Mesenchymal stem cell (in vitro differentiated cells and primary cell): ENCODE measurements around the gene ZNF839.

Experiments
- DNase-seq: peaks from one replicate; pipeline ENCODE4 v3.0.0-alpha.2; 2013
- H2AFZ ChIP-seq: one replicate; pipeline ENCODE4 v1.6.1; 2013; ENCODE audit warnings: low read depth, mild to moderate bottlenecking, control low read depth, inconsistent platforms, low read length, moderate library complexity
- H2AK5ac ChIP-seq: 2 replicates; pipeline ENCODE4 v1.6.1; 2013; ENCODE audit warnings: low read length, moderate library complexity, mild to moderate bottlenecking, inconsistent platforms; ENCODE audit not compliant: severe bottlenecking
- H2BK120ac ChIP-seq: one replicate; pipeline ENCODE4 v1.6.1; 2013; ENCODE audit warnings: low read depth, mild to moderate bottlenecking, inconsistent platforms, low read length, moderate library complexity
- H2BK12ac ChIP-seq, 2 experiments: one replicate each; pipeline ENCODE4 v1.6.1; 2013; ENCODE audit warnings: inconsistent platforms in 2 of 2, low read length in 2 of 2, mild to moderate bottlenecking in 2 of 2, moderate library complexity in 2 of 2, control low read depth in 1 of 2
- H2BK15ac ChIP-seq: one replicate; pipeline ENCODE4 v1.6.1; 2013; ENCODE audit warnings: mild to moderate bottlenecking, low read depth, inconsistent platforms; ENCODE audit not compliant: poor library complexity, severe bottlenecking
- H2BK5ac ChIP-seq: 2 replicates; pipeline ENCODE4 v1.6.1; 2013; ENCODE audit warnings: low read depth, mild to moderate bottlenecking, low read length, control low read depth, inconsistent platforms; ENCODE audit not compliant: poor library complexity, severe bottlenecking
- H3K14ac ChIP-seq, 2 experiments: one replicate each; pipeline ENCODE4 v1.6.1; 2013; ENCODE audit warnings: inconsistent platforms in 2 of 2, low read length in 2 of 2, control low read depth in 1 of 2, mild to moderate bottlenecking in 1 of 2, moderate library complexity in 1 of 2
- H3K18ac ChIP-seq, 2 experiments: one replicate each; pipeline ENCODE4 v1.6.1; 2013; ENCODE audit warnings: inconsistent platforms in 2 of 2, low read length in 2 of 2, control low read depth in 1 of 2, low read depth in 1 of 2, mild to moderate bottlenecking in 1 of 2
- H3K23ac ChIP-seq, 2 experiments: one replicate each; pipeline ENCODE4 v1.6.1; 2013; ENCODE audit warnings: inconsistent platforms in 2 of 2, low read length in 2 of 2, mild to moderate bottlenecking in 2 of 2, moderate library complexity in 2 of 2, control low read depth in 1 of 2
- H3K27ac ChIP-seq: 2 replicates; pipeline ENCODE4 v1.5.1; 2013; ENCODE audit warnings: mild to moderate bottlenecking, moderate library complexity, low read length, control low read depth, inconsistent platforms; ENCODE audit not compliant: poor library complexity, severe bottlenecking
- H3K27me3 ChIP-seq, 2 experiments: 2 replicates each; pipeline versions ENCODE4 v1.6.1 to v1.7.0; 2013; ENCODE audit warnings: low read length in 2 of 2, mild to moderate bottlenecking in 2 of 2, moderate library complexity in 2 of 2, control low read depth in 1 of 2, inconsistent platforms in 1 of 2; ENCODE audit not compliant: control insufficient read depth in 1 of 2, insufficient read depth in 1 of 2
- H3K36me3 ChIP-seq, 2 experiments: 2 replicates each; pipeline versions ENCODE4 v1.6.1 to v1.7.0; 2013; ENCODE audit warnings: low read length in 2 of 2, control low read depth in 1 of 2, inconsistent platforms in 1 of 2, low read depth in 1 of 2, mild to moderate bottlenecking in 1 of 2; ENCODE audit not compliant: insufficient read depth in 2 of 2, control insufficient read depth in 1 of 2
- H3K4ac ChIP-seq, 2 experiments: one replicate each; pipeline ENCODE4 v1.6.1; 2013; ENCODE audit warnings: inconsistent platforms in 2 of 2, low read length in 2 of 2, mild to moderate bottlenecking in 2 of 2, moderate library complexity in 2 of 2, control low read depth in 1 of 2, low read depth in 1 of 2
- H3K4me1 ChIP-seq: 2 replicates; pipeline ENCODE4 v1.6.1; 2013; ENCODE audit warnings: low read depth, low read length, control low read depth; ENCODE audit not compliant: control insufficient read depth, insufficient read depth
- H3K4me2 ChIP-seq: 2 replicates; pipeline ENCODE4 v1.6.1; 2013; ENCODE audit warnings: low read length, mild to moderate bottlenecking, inconsistent platforms; ENCODE audit not compliant: poor library complexity, severe bottlenecking
- H3K4me3 ChIP-seq, 2 experiments: 2 replicates each; pipeline versions ENCODE4 v1.5.1 to v1.7.0; 2013; ENCODE audit warnings: low read length in 2 of 2, mild to moderate bottlenecking in 2 of 2, control low read depth in 1 of 2, low read depth in 1 of 2; ENCODE audit not compliant: insufficient read depth in 1 of 2
- H3K79me1 ChIP-seq: replicated peaks from 2 replicates; pipeline ENCODE4 v1.6.1; 2013; ENCODE audit warnings: mild to moderate bottlenecking, control low read depth, low read length, inconsistent platforms; ENCODE audit not compliant: poor library complexity, severe bottlenecking
- H3K9ac ChIP-seq: 2 replicates; pipeline ENCODE4 v1.7.0; 2013; ENCODE audit warnings: mild to moderate bottlenecking, low read length, moderate library complexity
- H3K9me3 ChIP-seq: 2 replicates; pipeline ENCODE4 v1.7.0; 2013; ENCODE audit warnings: mild to moderate bottlenecking, low read length; ENCODE audit not compliant: control insufficient read depth
- H4K8ac ChIP-seq: one replicate; pipeline ENCODE4 v1.6.1; 2013; ENCODE audit warnings: inconsistent platforms, mild to moderate bottlenecking, low read length, moderate library complexity
- H4K91ac ChIP-seq: one replicate; pipeline ENCODE4 v1.6.1; 2013; ENCODE audit warnings: mild to moderate bottlenecking, low read length, inconsistent platforms
- WGBS: methylation state at CpG from one replicate; pipeline ENCODE4 v1.1.7; 2013; ENCODE audit warnings: mixed read lengths; 5-methylcytosine and 5-hydroxymethylcytosine counted together

Gene ZNF839

GRCh38 chr14:102345232-102345631, 25.7 kb downstream of the ZNF839 start:
- Histone ChIP-seq H3K23ac (no peak overlapping the region), H3K4ac (no peak overlapping the region), H2BK5ac (no peak overlapping the region), H2AFZ (no peak overlapping the region), H4K8ac (no peak overlapping the region), H3K18ac (no peak overlapping the region), H3K9me3 (no peaks in the 10 kb centered on the region), H3K27me3 (no peaks in the 10 kb centered on the region), H4K91ac (no peak overlapping the region), H3K4me3 (no peak overlapping the region), H3K4me2 (no peak overlapping the region), H3K9ac (no peak overlapping the region), H2BK120ac (no peak overlapping the region), H2BK15ac (no peak overlapping the region), H3K27ac (no peak overlapping the region), H3K36me3 (peaks cover 67 to 88% of the 10 kb centered on the region in 2 experiments), H3K4me1 (no peaks in the 10 kb centered on the region), H2BK12ac (no peak overlapping the region), H3K14ac (no peak overlapping the region), H2AK5ac (no peak overlapping the region), H3K79me1 (peaks cover 3% of the 10 kb centered on the region)
- DNase-seq, result no peak
- WGBS, result 92% methylated on average over 3 of the region's 3 CpGs

GRCh38 chr14:102346645-102347044, 27.1 kb downstream of the ZNF839 start:
- Histone ChIP-seq H3K27me3 (no peaks in the 10 kb centered on the region), H4K91ac (no peak overlapping the region), H3K4me3 (no peak overlapping the region), H3K4me2 (no peak overlapping the region), H2BK12ac (no peak overlapping the region), H3K23ac (no peak overlapping the region), H3K4ac (no peak overlapping the region), H2BK15ac (no peak overlapping the region), H2AK5ac (no peak overlapping the region), H3K14ac (no peak overlapping the region), H3K18ac (no peak overlapping the region), H2BK5ac (no peak overlapping the region), H2AFZ (no peak overlapping the region), H3K27ac (no peak overlapping the region), H3K9ac (no peak overlapping the region), H3K4me1 (no peaks in the 10 kb centered on the region), H3K79me1 (peaks cover 2% of the 10 kb centered on the region), H2BK120ac (no peak overlapping the region), H3K9me3 (no peaks in the 10 kb centered on the region), H4K8ac (no peak overlapping the region), H3K36me3 (peaks cover 62 to 89% of the 10 kb centered on the region in 2 experiments)
- no peak for DNase-seq
- WGBS, result 100% methylated on average over 4 of the region's 4 CpGs

- H3K27me3 ChIP-seq, result no peaks in the 10 kb centered on the region
- no peak overlapping the region for H2BK5ac ChIP-seq
- H3K4me3 ChIP-seq, result no peak overlapping the region
- H3K23ac ChIP-seq, result no peak overlapping the region
- H2BK15ac ChIP-seq, result no peak overlapping the region
- H3K18ac ChIP-seq, result no peak overlapping the region
- H3K36me3 ChIP-seq, result peaks cover 57 to 88% of the 10 kb centered on the region in 2 experiments
- no peak overlapping the region for H2AFZ ChIP-seq
- no peak overlapping the region for H2BK120ac ChIP-seq
- no peaks in the 10 kb centered on the region for H3K9me3 ChIP-seq
- H2BK12ac ChIP-seq, result no peak overlapping the region
- no peak overlapping the region for H3K9ac ChIP-seq
- DNase-seq, result no peak
- H4K8ac ChIP-seq, result no peak overlapping the region
- no peak overlapping the region for H3K14ac ChIP-seq
- WGBS, result 90% methylated on average over 16 of the region's 16 CpGs
- H4K91ac ChIP-seq, result no peak overlapping the region
- no peak overlapping the region for H2AK5ac ChIP-seq
- H3K4me1 ChIP-seq, result no peaks in the 10 kb centered on the region
- H3K27ac ChIP-seq, result no peak overlapping the region
- no peak overlapping the region for H3K4ac ChIP-seq
- peaks cover 4% of the 10 kb centered on the region for H3K79me1 ChIP-seq
- H3K4me2 ChIP-seq, result no peak overlapping the region
These were observed 28.8 kb downstream of the ZNF839 start for GRCh38 chr14:102348376-102348775.

GRCh38 chr14:102351023-102351422, 31.5 kb downstream of the ZNF839 start:
- no peaks in the 10 kb centered on the region for H3K27me3 ChIP-seq
- H2BK120ac ChIP-seq, result no peak overlapping the region
- no peak overlapping the region for H4K91ac ChIP-seq
- no peak overlapping the region for H4K8ac ChIP-seq
- H3K4me1 ChIP-seq, result no peaks in the 10 kb centered on the region
- no peak overlapping the region for H3K18ac ChIP-seq
- H2BK15ac ChIP-seq, result no peak overlapping the region
- H3K27ac ChIP-seq, result no peak overlapping the region
- no peak overlapping the region for H2AFZ ChIP-seq
- peaks cover 10% of the 10 kb centered on the region for H3K79me1 ChIP-seq
- no peak overlapping the region for H3K4me2 ChIP-seq
- H3K4me3 ChIP-seq, result no peak overlapping the region
- 96% methylated on average over 10 of the region's 10 CpGs for WGBS
- H3K23ac ChIP-seq, result no peak overlapping the region
- no peaks in the 10 kb centered on the region for H3K9me3 ChIP-seq
- H2BK12ac ChIP-seq, result no peak overlapping the region
- H3K9ac ChIP-seq, result no peak overlapping the region
- H3K36me3 ChIP-seq, result peaks cover 53 to 89% of the 10 kb centered on the region in 2 experiments
- no peak overlapping the region for H2BK5ac ChIP-seq
- no peak overlapping the region for H3K4ac ChIP-seq
- no peak for DNase-seq
- no peak overlapping the region for H3K14ac ChIP-seq
- H2AK5ac ChIP-seq, result no peak overlapping the region
